ENCODE results near the gene BNC2. TPM values are rescaled to one million over a fixed set of nuclear protein-coding genes. Genes with fewer than 3 reads are reported as not detected.

BNC2 gene
- total RNA-seq, 4 donors from 2014 or later, result 3.9 to 45.4 (median 13.1) TPM

DNA sequence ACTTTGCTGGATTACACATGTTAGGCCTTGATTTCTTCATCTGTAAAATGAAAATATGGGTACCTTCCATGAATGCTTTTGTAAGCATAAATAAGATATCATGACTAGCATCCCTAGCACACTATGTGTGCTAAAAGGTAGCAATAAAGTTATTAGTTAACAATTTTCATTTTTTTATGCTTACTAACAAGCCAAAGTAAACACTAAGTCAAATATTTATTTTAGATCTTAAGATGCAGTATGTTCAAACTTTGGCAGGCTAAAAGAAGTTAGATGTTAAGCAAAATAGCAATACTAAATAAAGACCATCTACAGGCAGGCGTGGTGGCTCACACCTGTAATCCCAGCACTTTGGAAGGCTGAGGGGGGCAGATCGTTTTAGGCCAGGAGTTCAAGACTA, 169.1 kb downstream of the BNC2 start:
- no peak overlapping the region for H3K4me3 ChIP-seq
- H3K9me3 ChIP-seq, result no peaks in the 10 kb centered on the region
- DNase-seq, result no peak
- H3K27me3 ChIP-seq, result no peaks in the 10 kb centered on the region
- TF ChIP-seq, protein P1, sequence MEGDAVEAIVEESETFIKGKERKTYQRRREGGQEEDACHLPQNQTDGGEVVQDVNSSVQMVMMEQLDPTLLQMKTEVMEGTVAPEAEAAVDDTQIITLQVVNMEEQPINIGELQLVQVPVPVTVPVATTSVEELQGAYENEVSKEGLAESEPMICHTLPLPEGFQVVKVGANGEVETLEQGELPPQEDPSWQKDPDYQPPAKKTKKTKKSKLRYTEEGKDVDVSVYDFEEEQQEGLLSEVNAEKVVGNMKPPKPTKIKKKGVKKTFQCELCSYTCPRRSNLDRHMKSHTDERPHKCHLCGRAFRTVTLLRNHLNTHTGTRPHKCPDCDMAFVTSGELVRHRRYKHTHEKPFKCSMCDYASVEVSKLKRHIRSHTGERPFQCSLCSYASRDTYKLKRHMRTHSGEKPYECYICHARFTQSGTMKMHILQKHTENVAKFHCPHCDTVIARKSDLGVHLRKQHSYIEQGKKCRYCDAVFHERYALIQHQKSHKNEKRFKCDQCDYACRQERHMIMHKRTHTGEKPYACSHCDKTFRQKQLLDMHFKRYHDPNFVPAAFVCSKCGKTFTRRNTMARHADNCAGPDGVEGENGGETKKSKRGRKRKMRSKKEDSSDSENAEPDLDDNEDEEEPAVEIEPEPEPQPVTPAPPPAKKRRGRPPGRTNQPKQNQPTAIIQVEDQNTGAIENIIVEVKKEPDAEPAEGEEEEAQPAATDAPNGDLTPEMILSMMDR (IDR thresholded peaks at IDR 0.05), result no peak
- TF ChIP-seq POLR2A (IDR thresholded peaks at IDR 0.05), result no peak
- H3K36me3 ChIP-seq, result no peaks in the 10 kb centered on the region
- no peak overlapping the region for H3K27ac ChIP-seq
- peaks cover 0 to 4% (median 0%) of the 10 kb centered on the region in 4 donors for H3K4me1 ChIP-seq

DNA sequence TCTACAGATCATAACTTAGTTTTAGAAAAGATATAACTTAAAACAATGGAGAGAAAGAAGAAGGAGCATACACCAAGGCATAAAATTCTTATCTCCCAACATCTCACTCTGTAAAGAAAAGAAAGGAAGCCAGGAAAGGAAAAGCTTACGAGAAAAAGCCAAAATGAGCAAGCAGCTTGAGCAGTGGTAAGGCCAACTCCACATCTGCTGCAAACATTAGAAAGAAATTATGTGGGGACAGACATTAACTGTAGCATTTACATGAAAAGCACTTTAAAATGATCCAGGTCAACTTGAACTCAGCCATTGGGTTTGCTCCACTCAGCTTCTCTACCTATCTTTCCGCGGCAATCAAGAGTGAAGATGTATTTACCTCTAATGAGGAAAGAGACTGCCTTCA, 176.9 kb downstream of the BNC2 start:
- DNase-seq, result no peak
- Histone ChIP-seq H3K27me3 (no peaks in the 10 kb centered on the region), H3K4me1 (no peaks in the 10 kb centered on the region), H3K36me3 (no peaks in the 10 kb centered on the region), H3K27ac (no peak overlapping the region), H3K9me3 (no peaks in the 10 kb centered on the region), H3K4me3 (no peak overlapping the region)
- TF ChIP-seq POLR2A (IDR thresholded peaks at IDR 0.05), result no peak
- TF ChIP-seq, protein P1 (IDR thresholded peaks at IDR 0.05), result no peak

DNA sequence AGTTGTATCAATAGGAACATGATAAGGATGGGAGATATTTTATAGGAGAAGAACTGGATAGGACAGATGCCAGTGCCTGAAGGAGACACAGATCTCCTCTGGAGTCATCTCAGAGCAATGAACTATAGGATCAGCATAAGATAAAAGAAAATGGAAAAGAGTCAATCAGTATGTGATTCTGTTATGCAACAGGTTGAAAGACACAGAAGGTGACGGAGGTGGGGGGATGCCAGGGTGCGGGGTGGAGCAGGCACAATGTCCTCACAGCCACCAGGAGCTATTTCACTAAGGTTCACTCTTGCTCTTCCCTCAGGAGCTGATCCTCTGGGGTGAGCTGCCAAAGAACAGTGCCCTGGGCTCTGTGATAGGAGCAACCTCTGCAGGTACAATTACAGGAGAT, 179.8 kb downstream of the BNC2 start:
- Histone ChIP-seq H3K27ac (no peak overlapping the region), H3K36me3 (no peaks in the 10 kb centered on the region), H3K27me3 (no peaks in the 10 kb centered on the region), H3K4me3 (no peak overlapping the region), H3K9me3 (no peaks in the 10 kb centered on the region), H3K4me1 (no peaks in the 10 kb centered on the region)
- TF ChIP-seq, protein P1 (IDR thresholded peaks at IDR 0.05), result no peak
- TF ChIP-seq POLR2A (IDR thresholded peaks at IDR 0.05), result no peak
- no peak for DNase-seq

DNA sequence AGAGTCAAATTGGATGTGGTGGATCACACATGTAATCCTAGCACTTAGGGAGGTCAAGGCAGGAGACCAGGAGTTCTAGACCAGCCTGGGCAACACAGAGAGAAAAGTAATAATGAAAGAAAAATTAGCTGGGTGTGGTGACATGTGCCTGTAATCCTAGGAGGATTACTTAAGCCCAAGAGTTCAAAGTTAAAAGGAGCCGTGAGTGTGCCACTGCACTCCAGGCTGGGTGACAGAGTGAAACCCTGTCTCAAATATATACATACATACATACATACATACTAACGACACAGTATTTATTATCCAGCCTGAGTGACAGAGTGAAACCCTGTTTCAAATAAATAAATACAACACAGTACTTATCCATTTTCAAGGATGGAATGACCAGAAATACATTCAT, 180.3 kb downstream of the BNC2 start:
- Histone ChIP-seq H3K4me1 (no peaks in the 10 kb centered on the region), H3K27me3 (no peaks in the 10 kb centered on the region), H3K36me3 (no peaks in the 10 kb centered on the region), H3K27ac (no peak overlapping the region), H3K9me3 (no peaks in the 10 kb centered on the region), H3K4me3 (no peak overlapping the region)
- DNase-seq, result no peak
- TF ChIP-seq, protein P1 (IDR thresholded peaks at IDR 0.05), result no peak
- TF ChIP-seq POLR2A (IDR thresholded peaks at IDR 0.05), result no peak

DNA sequence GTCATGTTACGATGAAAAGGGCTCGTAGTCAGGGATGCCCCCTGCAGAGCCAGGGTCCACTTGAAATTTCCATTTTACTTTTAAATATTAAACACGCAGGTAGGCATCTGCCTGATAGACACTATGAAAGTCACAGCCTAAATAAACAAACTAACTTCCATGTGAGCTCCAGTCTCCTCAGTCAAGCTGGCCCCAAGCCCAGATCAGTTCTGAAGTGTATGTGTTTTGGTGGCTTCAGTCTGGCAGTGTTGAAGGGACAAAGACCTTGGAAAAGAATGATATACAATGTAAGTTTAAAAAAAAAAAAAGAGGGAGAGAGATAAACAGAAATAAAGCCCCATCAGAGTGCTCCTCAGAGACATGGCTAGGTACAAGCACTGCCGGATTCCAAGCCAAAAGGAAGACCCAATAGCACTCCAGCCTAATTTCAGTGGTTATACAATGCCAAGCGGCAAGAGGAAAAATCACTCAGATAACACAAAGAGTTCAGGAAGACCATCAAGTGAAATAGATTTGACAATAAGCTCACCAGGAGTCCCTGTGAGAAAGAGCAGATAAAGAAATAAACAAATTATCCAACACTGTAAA, 181.0 kb downstream of the BNC2 start:
- TF ChIP-seq POLR2A (IDR thresholded peaks at IDR 0.05), result no peak
- TF ChIP-seq, protein P1 (IDR thresholded peaks at IDR 0.05), result no peak
- Histone ChIP-seq H3K27ac (no peak overlapping the region), H3K36me3 (no peaks in the 10 kb centered on the region), H3K9me3 (no peaks in the 10 kb centered on the region), H3K4me1 (no peaks in the 10 kb centered on the region), H3K27me3 (no peaks in the 10 kb centered on the region), H3K4me3 (no peak overlapping the region)
- no peak for DNase-seq

DNA sequence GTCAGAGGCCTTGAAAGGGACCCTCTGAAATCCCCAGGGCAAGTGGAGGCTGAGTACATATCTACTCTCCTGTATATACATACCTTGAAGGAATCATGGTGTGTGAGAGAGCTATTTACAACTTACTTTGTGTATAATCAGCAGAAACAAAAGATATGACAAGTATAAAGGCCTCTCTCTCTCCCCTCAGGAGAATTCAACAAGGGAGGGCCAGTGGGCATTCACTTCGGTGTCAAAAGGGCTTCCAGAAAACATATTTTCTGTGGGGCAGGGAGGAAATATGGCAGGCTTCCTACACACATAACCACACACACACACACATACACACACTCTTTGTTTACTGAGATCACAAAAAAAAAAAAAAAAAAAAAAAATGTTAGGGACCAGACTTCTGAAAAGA, 181.7 kb downstream of the BNC2 start:
- Histone ChIP-seq H3K27ac (no peak overlapping the region), H3K4me3 (no peak overlapping the region), H3K27me3 (no peaks in the 10 kb centered on the region)

More for the DNA sequence above, 181.7 kb downstream of the BNC2 start:
- TF ChIP-seq, protein P1 (IDR thresholded peaks at IDR 0.05), result no peak
- TF ChIP-seq POLR2A (IDR thresholded peaks at IDR 0.05), result no peak
- H3K9me3 ChIP-seq, result no peaks in the 10 kb centered on the region
- H3K36me3 ChIP-seq, result no peaks in the 10 kb centered on the region
- H3K4me1 ChIP-seq, result no peaks in the 10 kb centered on the region
- DNase-seq, result no peak

All from Peyer's patch (tissue), 4 donors.